B cell (primary cell): ENCODE measurements around the gene FOXO1. TPM values are rescaled to one million over a fixed set of nuclear protein-coding genes. Genes with fewer than 3 reads are reported as not detected.

Experiments
- ATAC-seq: fragments of 200-7000 bp; cut with Tn5 transposase; one replicate; pipeline ENCODE4 v1.10.0; 2021; ENCODE audit warnings: low read depth, mild to moderate bottlenecking, moderate number of reproducible peaks, moderate library complexity
- CTCF ChIA-PET: fragments of 350-600 bp; sonication (Branson Sonifier 250); formaldehyde crosslinking; loops from one replicate; lab custom pipeline; 2021; ENCODE audit warnings: antibody characterized with exemption, inconsistent platforms; lab: Charles Lee
- POLR2A ChIA-PET: fragments of 350-600 bp; sonication (Branson Sonifier 250); formaldehyde crosslinking; loops from one replicate; lab custom pipeline; 2021; ENCODE audit warnings: antibody characterized with exemption; lab: Charles Lee
- DNase-seq: peaks from one replicate; pipeline ENCODE4 v3.0.0; 2013
- H2AFZ ChIP-seq: 2 replicates; pipeline ENCODE4 v1.6.1; 2012; ENCODE audit warnings: mild to moderate bottlenecking, low read depth, low read length; ENCODE audit not compliant: insufficient read depth, poor library complexity, severe bottlenecking
- H3K27ac ChIP-seq, 2 donors: 1 replicate in 1 of 2; 2 replicates in 1 of 2; pipeline ENCODE4 v1.5.1; 2012 to 2013; ENCODE audit warnings: low read length in 2 of 2, mild to moderate bottlenecking in 2 of 2, moderate library complexity in 1 of 2
- H3K27me3 ChIP-seq, 4 experiments: fragments of 200-600 bp in 1 of 4; sonication (generic) in 1 of 4; replicated peaks in 1 of 4; 1 replicate in 2 of 4; 2 replicates in 2 of 4; pipeline versions ENCODE4 v1.6.1 to v1.7.0; 2013 to 2016; ENCODE audit warnings: low read length in 3 of 4, mild to moderate bottlenecking in 2 of 4, mixed read lengths in 1 of 4, moderate library complexity in 1 of 4; ENCODE audit not compliant: insufficient read depth in 4 of 4, control insufficient read depth in 3 of 4; ENCODE audit errors: control extremely low read depth in 1 of 4
- H3K36me3 ChIP-seq, 2 experiments: replicated peaks in 1 of 2; 1 replicate in 1 of 2; 2 replicates in 1 of 2; pipeline versions ENCODE4 v1.6.1 to v1.7.1; 2013; ENCODE audit warnings: low read length in 1 of 2; ENCODE audit not compliant: insufficient read depth in 2 of 2, control insufficient read depth in 1 of 2; ENCODE audit errors: control extremely low read depth in 1 of 2, extremely low read depth in 1 of 2
- H3K4me1 ChIP-seq, 2 donors: fragments of 200-600 bp in 1 of 2; sonication (generic) in 1 of 2; 1 replicate in 1 of 2; 2 replicates in 1 of 2; pipeline versions ENCODE4 v1.5.1 to v1.6.1; 2013 to 2017; ENCODE audit warnings: low read length in 2 of 2; ENCODE audit not compliant: control insufficient read depth in 2 of 2, insufficient read depth in 2 of 2
- H3K4me2 ChIP-seq: replicated peaks from 2 replicates; pipeline ENCODE3; 2012; ENCODE audit warnings: mild to moderate bottlenecking, low read depth, low read length; ENCODE audit not compliant: poor library complexity, severe bottlenecking
- H3K4me3 ChIP-seq, 5 experiments: fragments of 200-600 bp in 1 of 5; sonication (generic) in 1 of 5; 1 replicate in 3 of 5; 2 replicates in 2 of 5; pipeline versions ENCODE4 v1.5.1 to v1.7.0; 2011 to 2016; ENCODE audit warnings: low read length in 4 of 5, mild to moderate bottlenecking in 4 of 5, low read depth in 2 of 5, control low read depth in 1 of 5, moderate library complexity in 1 of 5; ENCODE audit not compliant: insufficient read depth in 1 of 5; ENCODE audit errors: control extremely low read depth in 1 of 5, extremely low read depth in 1 of 5
- H3K79me2 ChIP-seq: fragments of 200-600 bp; sonication (generic); one replicate; pipeline ENCODE4 v1.6.0; 2016; ENCODE audit warnings: low read length; ENCODE audit not compliant: control insufficient read depth, insufficient read depth
- H3K9ac ChIP-seq: fragments of 200-600 bp; sonication (generic); 2 replicates; pipeline ENCODE4 v1.6.1; 2017; ENCODE audit warnings: mild to moderate bottlenecking, low read length, moderate library complexity
- H3K9me3 ChIP-seq, 3 donors: one replicate each; pipeline versions ENCODE4 v1.6.1 to v1.7.1; 2013; ENCODE audit warnings: low read length in 2 of 3; ENCODE audit not compliant: control insufficient read depth in 2 of 3, insufficient read depth in 1 of 3; ENCODE audit errors: control extremely low read depth in 1 of 3
- H4K20me1 ChIP-seq: 2 replicates; pipeline ENCODE4 v1.6.0; 2012; ENCODE audit warnings: mild to moderate bottlenecking, low read length; ENCODE audit not compliant: insufficient read depth, control insufficient read depth, poor library complexity, severe bottlenecking
- H3K27ac Mint-ChIP-seq: one replicate; pipeline ENCODE4 v1.8.0; 2021; ENCODE audit warnings: mixed read lengths
- H3K27me3 Mint-ChIP-seq: one replicate; pipeline ENCODE4 v1.8.0; 2021; ENCODE audit warnings: mixed read lengths
- H3K4me1 Mint-ChIP-seq: one replicate; pipeline ENCODE4 v1.8.0; 2021; ENCODE audit warnings: mixed read lengths
- H3K4me3 Mint-ChIP-seq: one replicate; pipeline ENCODE4 v1.8.0; 2021; ENCODE audit warnings: mixed read lengths
- H3K9me3 Mint-ChIP-seq: one replicate; pipeline ENCODE4 v1.8.0; 2022; ENCODE audit warnings: mixed read lengths; ENCODE audit not compliant: insufficient read depth
- EZH2 ChIP-seq: IDR thresholded peaks from 2 replicates; pipeline ENCODE4 v1.6.1; 2012; ENCODE audit warnings: borderline replicate concordance, low read depth, mild to moderate bottlenecking, moderate library complexity, low read length; ENCODE audit not compliant: insufficient read depth, poor library complexity, severe bottlenecking
- WGBS: methylation state at CpG from one replicate; pipeline ENCODE4 v1.1.5; 2013; ENCODE audit warnings: missing lambda C conversion rate; ENCODE audit not compliant: insufficient coverage; 5-methylcytosine and 5-hydroxymethylcytosine counted together
- intact Hi-C: fragments of 100-400 bp; cut with micrococcal nuclease; formaldehyde crosslinking; loops from one replicate; pipeline ENCODE4 v1.10.0; 2022
- polyA plus RNA-seq: library from polyadenylated mRNA; depleted of rRNA; stranded (reverse); fragments of >200 nt; gene quantifications from 2 replicates; pipeline ENCODE4 v1.2.3, GENCODE V29; 2012
- total RNA-seq, 2 donors: library from RNA; stranded (reverse); fragments of 120-200 nt in 1 of 2; gene quantifications; 1 replicate in 1 of 2; 2 replicates in 1 of 2; pipeline versions ENCODE4 v1.2.3 to v1.2.4, GENCODE V29; 2013 to 2022
- TF ChIP-seq, protein P1 (sequence below): fragments of 200-600 bp; IDR thresholded peaks from one replicate; pipeline ENCODE4 v1.8.0; 2022; ENCODE audit warnings: antibody characterized with exemption, mild to moderate bottlenecking

FOXO1 gene
- total and polyA plus RNA-seq, 2 donors (not counting 1 experiment from before 2014, with no cell fraction given): 22.8 to 77.9 TPM

DNA sequence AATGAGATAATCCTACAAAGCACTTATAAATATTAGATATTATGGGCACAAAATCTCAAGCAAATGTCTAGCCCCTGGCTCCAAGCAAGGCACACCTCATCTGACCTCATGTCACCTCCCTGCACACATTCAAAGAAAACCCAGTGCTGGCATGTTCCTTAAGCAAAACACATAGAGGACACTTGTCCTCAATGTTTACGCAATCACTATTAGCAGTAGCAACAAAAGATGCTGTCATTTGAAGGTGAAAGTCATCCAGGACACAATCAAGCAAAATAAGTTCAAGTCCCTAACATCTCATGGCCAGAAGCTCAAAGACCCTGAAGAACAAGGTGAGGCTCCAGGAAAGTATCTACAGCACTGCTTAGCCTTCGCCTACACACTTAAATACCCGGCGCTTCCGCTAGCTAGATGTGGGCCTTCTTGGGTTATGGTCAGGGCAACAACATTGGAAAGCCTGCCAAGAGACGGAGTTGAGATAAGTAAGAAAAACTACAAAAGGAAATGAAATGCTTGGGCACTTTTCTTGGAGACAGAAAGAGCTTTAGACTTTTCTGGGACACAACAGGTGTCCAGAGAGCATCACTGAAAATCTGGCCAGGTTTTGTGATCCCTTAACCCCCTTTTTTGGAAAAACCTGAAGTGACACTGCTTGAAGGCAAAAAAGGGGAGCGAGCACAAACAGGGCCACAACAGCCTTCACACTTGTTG lies 85.7 kb downstream of the FOXO1 start:
- Histone ChIP-seq H4K20me1 (peaks cover 28% of the 10 kb centered on the region), H3K4me2 (peak overlapping the region; percentile 58), H2AFZ (no peak overlapping the region), H3K27ac (peak overlapping the region; percentile 77 to 83), H3K4me1 (peaks cover 88 to 89% of the 10 kb centered on the region in 2 donors), H3K27me3 (no peaks in the 10 kb centered on the region), H3K9ac (peak overlapping the region; percentile 8), H3K9me3 (peaks cover 0 to 7% (median 1%) of the 10 kb centered on the region in 3 donors), H3K79me2 (peaks cover 95% of the 10 kb centered on the region), H3K36me3 (peaks cover 0 to 3% of the 10 kb centered on the region in 2 experiments), H3K4me3 (peak overlapping the region in 2 of 5 experiments; percentile 6 to 51)
- H3K27me3 Mint-ChIP-seq: no peaks in the 10 kb centered on the region
- CTCF ChIA-PET: interaction anchor here (0.9 to 2.0 kb wide), 7 partner anchors 8 to 511 kb away, joined by 3 to 7 read pairs (median 5); no protein-coding TSS in a partner anchor
- DNase-seq (no peak), ATAC-seq (no peak)
- intact Hi-C loops: loop anchor here (1.0 to 10.0 kb wide), 3 partner anchors 9 to 1546 kb away; partner anchors contain the start of genes NHLRC3 and PROSER1
- H3K27ac Mint-ChIP-seq: peak overlapping the region; percentile 75
- POLR2A ChIA-PET: interaction anchor here (0.5 to 1.0 kb wide), 3 partner anchors 17 to 503 kb away, joined by 3 to 6 read pairs (median 4); no protein-coding TSS in a partner anchor
- peaks cover 88% of the 10 kb centered on the region for H3K4me1 Mint-ChIP-seq
- TF ChIP-seq, protein P1, sequence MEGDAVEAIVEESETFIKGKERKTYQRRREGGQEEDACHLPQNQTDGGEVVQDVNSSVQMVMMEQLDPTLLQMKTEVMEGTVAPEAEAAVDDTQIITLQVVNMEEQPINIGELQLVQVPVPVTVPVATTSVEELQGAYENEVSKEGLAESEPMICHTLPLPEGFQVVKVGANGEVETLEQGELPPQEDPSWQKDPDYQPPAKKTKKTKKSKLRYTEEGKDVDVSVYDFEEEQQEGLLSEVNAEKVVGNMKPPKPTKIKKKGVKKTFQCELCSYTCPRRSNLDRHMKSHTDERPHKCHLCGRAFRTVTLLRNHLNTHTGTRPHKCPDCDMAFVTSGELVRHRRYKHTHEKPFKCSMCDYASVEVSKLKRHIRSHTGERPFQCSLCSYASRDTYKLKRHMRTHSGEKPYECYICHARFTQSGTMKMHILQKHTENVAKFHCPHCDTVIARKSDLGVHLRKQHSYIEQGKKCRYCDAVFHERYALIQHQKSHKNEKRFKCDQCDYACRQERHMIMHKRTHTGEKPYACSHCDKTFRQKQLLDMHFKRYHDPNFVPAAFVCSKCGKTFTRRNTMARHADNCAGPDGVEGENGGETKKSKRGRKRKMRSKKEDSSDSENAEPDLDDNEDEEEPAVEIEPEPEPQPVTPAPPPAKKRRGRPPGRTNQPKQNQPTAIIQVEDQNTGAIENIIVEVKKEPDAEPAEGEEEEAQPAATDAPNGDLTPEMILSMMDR: no peak
- no peak for TF ChIP-seq EZH2
- peak overlapping the region; percentile 58 for H3K4me3 Mint-ChIP-seq
- WGBS: 60% methylated on average over 1 of the region's 7 CpGs
- peaks cover 10% of the 10 kb centered on the region for H3K9me3 Mint-ChIP-seq

DNA sequence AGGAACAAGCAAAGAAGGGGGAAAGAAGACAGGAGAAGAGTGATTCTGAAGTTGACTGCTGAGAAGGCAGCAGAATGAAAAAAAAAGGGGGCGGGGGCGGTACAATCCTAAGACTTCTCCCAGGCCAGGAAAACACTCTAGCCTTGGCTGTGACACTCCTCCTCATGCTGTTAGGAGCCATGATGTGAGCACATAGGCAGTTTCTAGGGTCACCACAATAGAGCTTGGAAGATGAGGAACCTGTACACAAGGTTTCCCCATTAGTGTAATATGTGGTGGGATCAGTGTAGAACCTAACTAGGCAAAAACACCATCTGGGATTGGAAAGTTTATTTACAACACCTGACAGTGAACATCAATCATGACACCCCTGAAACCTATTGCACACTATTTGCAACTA lies 86.9 kb downstream of the FOXO1 start:
- ChIA-PET POLR2A (interaction anchor here (0.6 kb wide), 1 partner anchor 18 kb away, joined by 5 read pairs; no protein-coding TSS in a partner anchor), CTCF (interaction anchor here (1.6 kb wide), 1 partner anchor 86 kb away, joined by 5 read pairs; no protein-coding TSS in a partner anchor)
- peaks cover 87% of the 10 kb centered on the region for H3K4me1 Mint-ChIP-seq
- peak overlapping the region; percentile 77 to 83 for H3K27ac ChIP-seq
- H2AFZ ChIP-seq: no peak overlapping the region
- H3K79me2 ChIP-seq: peaks cover 95% of the 10 kb centered on the region
- peak overlapping the region; percentile 77 for H3K27ac Mint-ChIP-seq
- no peak overlapping the region for H3K9ac ChIP-seq
- intact Hi-C loops: loop anchor here (5.0 kb wide), 1 partner anchor 33 kb away; no protein-coding TSS in a partner anchor
- H3K9me3 ChIP-seq: peaks cover 0 to 7% (median 1%) of the 10 kb centered on the region in 3 donors
- TF ChIP-seq, protein P1: no peak
- TF ChIP-seq EZH2: no peak
- no CpG with 5 or more reads among the region's 2 CpGs for WGBS
- H3K4me3 Mint-ChIP-seq: peak overlapping the region; percentile 42
- peaks cover 89 to 93% of the 10 kb centered on the region in 2 donors for H3K4me1 ChIP-seq
- H3K27me3 Mint-ChIP-seq: no peaks in the 10 kb centered on the region
- no peak overlapping the region for H3K4me3 ChIP-seq
- H3K9me3 Mint-ChIP-seq: peaks cover 10% of the 10 kb centered on the region
- H3K27me3 ChIP-seq: no peaks in the 10 kb centered on the region
- ATAC-seq (no peak), DNase-seq (no peak)
- H3K36me3 ChIP-seq: peaks cover 0 to 4% of the 10 kb centered on the region in 2 experiments
- peak overlapping the region; percentile 58 for H3K4me2 ChIP-seq
- peaks cover 37% of the 10 kb centered on the region for H4K20me1 ChIP-seq
